Measurements from ENCODE around the gene FSTL4. TPM values are rescaled to one million over a fixed set of nuclear protein-coding genes. Genes with fewer than 3 reads are reported as not detected.

FSTL4 gene
- polyA plus RNA-seq, 1 donor from 2014 or later: 0.57 TPM

GRCh38 chr5:133331941-133332340, 280.4 kb downstream of the FSTL4 start:
- no peaks in the 10 kb centered on the region for H4K20me1 ChIP-seq (ENCODE audit: insufficient read depth)
- H3F3A ChIP-seq (ENCODE audit: insufficient read depth, low read length, poor library complexity, severe bottlenecking): no peaks in the 10 kb centered on the region
- H3K4me2 ChIP-seq (ENCODE audit: low read length): no peak overlapping the region
- H3K4me3 ChIP-seq (ENCODE audit: low read length): no peak overlapping the region
- TF ChIP-seq TAF1 (IDR thresholded peaks at IDR 0.05; ENCODE audit: low read depth) (no peak), RAD21 (conservative IDR thresholded peaks at IDR 0.05) (no peak), EZH2 (IDR thresholded peaks at IDR 0.05; ENCODE audit: borderline replicate concordance, insufficient read depth, low read length, poor library complexity, severe bottlenecking) (no peak), EP300 (conservative IDR thresholded peaks at IDR 0.05; ENCODE audit: poor library complexity, severe bottlenecking) (no peak), CTCF (IDR thresholded peaks at IDR 0.05; ENCODE audit: poor library complexity, severe bottlenecking) (no peak), POLR2AphosphoS5 (IDR thresholded peaks at IDR 0.05) (no peak), SMC3 (conservative IDR thresholded peaks at IDR 0.05; ENCODE audit: poor library complexity) (no peak), REST (IDR thresholded peaks at IDR 0.05; ENCODE audit: borderline replicate concordance) (no peak), MXI1 (conservative IDR thresholded peaks at IDR 0.05; ENCODE audit: poor library complexity, severe bottlenecking) (no peak)
- no peak overlapping the region for H2AFZ ChIP-seq (ENCODE audit: low read depth, low read length)
- H3K9me2 ChIP-seq (ENCODE audit: insufficient read depth, low read length): no peaks in the 10 kb centered on the region
- no peaks in the 10 kb centered on the region for H3K79me2 ChIP-seq (replicated peaks; ENCODE audit: insufficient read depth, low read length)
- H3K36me3 ChIP-seq (ENCODE audit: insufficient read depth, low read length): no peaks in the 10 kb centered on the region
- no peak overlapping the region for H3K27ac ChIP-seq (ENCODE audit: low read length)
- H3K27me3 ChIP-seq (ENCODE audit: insufficient read depth, low read depth, low read length): no peaks in the 10 kb centered on the region
- H3K9me3 ChIP-seq (ENCODE audit: low read length): no peaks in the 10 kb centered on the region
- no peak overlapping the region for H3K9ac ChIP-seq (ENCODE audit: low read length)

DNA sequence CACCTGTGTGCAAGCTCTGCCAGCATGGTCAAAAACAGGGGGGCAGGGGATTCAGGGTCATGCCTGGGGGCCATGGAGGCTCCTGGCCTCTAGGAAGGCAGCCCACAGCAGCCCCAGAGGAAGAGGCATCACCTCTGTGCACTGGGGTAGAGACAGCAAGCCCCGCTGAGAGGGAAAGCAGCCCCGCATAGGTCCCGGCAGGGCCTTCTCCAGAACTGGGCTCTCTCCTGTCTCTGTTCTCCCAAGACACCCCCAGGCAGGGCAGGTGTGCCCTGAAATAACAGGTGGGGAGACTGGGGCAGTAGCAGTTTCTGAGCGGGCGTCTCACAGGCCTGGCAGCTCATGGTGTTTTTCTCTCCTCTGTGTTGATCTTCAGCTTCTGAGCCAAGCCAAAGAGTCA, 281.4 kb downstream of the FSTL4 start:
- Histone ChIP-seq H4K20me1 (ENCODE audit: insufficient read depth) (no peaks in the 10 kb centered on the region), H3F3A (ENCODE audit: insufficient read depth, low read length, poor library complexity, severe bottlenecking) (no peaks in the 10 kb centered on the region), H3K36me3 (ENCODE audit: insufficient read depth, low read length) (no peaks in the 10 kb centered on the region), H2AFZ (ENCODE audit: low read depth, low read length) (no peak overlapping the region), H3K27ac (ENCODE audit: low read length) (no peak overlapping the region), H3K9me3 (ENCODE audit: low read length) (no peaks in the 10 kb centered on the region), H3K4me3 (ENCODE audit: low read length) (no peak overlapping the region), H3K79me2 (replicated peaks; ENCODE audit: insufficient read depth, low read length) (no peaks in the 10 kb centered on the region), H3K4me2 (ENCODE audit: low read length) (no peak overlapping the region), H3K9me2 (ENCODE audit: insufficient read depth, low read length) (no peaks in the 10 kb centered on the region), H3K27me3 (ENCODE audit: insufficient read depth, low read depth, low read length) (no peaks in the 10 kb centered on the region), H3K9ac (ENCODE audit: low read length) (no peak overlapping the region)
- no peak for TF ChIP-seq EZH2 (IDR thresholded peaks at IDR 0.05; ENCODE audit: borderline replicate concordance, insufficient read depth, low read length, poor library complexity, severe bottlenecking)
- no peak for TF ChIP-seq MXI1 (conservative IDR thresholded peaks at IDR 0.05; ENCODE audit: poor library complexity, severe bottlenecking)
- TF ChIP-seq TAF1 (IDR thresholded peaks at IDR 0.05; ENCODE audit: low read depth): no peak
- TF ChIP-seq POLR2AphosphoS5 (IDR thresholded peaks at IDR 0.05): no peak
- TF ChIP-seq EP300 (conservative IDR thresholded peaks at IDR 0.05; ENCODE audit: poor library complexity, severe bottlenecking): no peak
- no peak for TF ChIP-seq REST (IDR thresholded peaks at IDR 0.05; ENCODE audit: borderline replicate concordance)
- TF ChIP-seq SMC3 (conservative IDR thresholded peaks at IDR 0.05; ENCODE audit: poor library complexity): no peak
- no peak for TF ChIP-seq RAD21 (conservative IDR thresholded peaks at IDR 0.05)
- TF ChIP-seq CTCF (IDR thresholded peaks at IDR 0.05; ENCODE audit: poor library complexity, severe bottlenecking): no peak

Data from neural cell (in vitro differentiated cells).